WTC11 (cell line): ENCODE measurements around the gene ANGPTL5.

Source experiments
- CREB1 ChIP-seq: sonication (generic); formaldehyde crosslinking; IDR thresholded peaks from 2 replicates; pipeline ENCODE4 v1.8.0; 2023; ENCODE audit warnings: mild to moderate bottlenecking, missing genetic modification reagents
- CTCF ChIP-seq: fragments of 200-600 bp; IDR thresholded peaks from 2 replicates; pipeline ENCODE4 v1.8.0; 2022; ENCODE audit warnings: antibody characterized with exemption
- E2F4 ChIP-seq: sonication (generic); formaldehyde crosslinking; IDR thresholded peaks from 2 replicates; pipeline ENCODE4 v1.8.1; 2022; ENCODE audit warnings: low read depth, mild to moderate bottlenecking, moderate library complexity, missing genetic modification reagents, borderline replicate concordance
- JUN ChIP-seq: sonication (generic); formaldehyde crosslinking; IDR thresholded peaks from 2 replicates; pipeline ENCODE4 v1.8.0; 2023; ENCODE audit warnings: mild to moderate bottlenecking, missing genetic modification reagents
- KAT7 ChIP-seq: sonication (generic); formaldehyde crosslinking; IDR thresholded peaks from 2 replicates; pipeline ENCODE4 v1.8.1; 2023; ENCODE audit warnings: missing genetic modification reagents, mild to moderate bottlenecking, borderline replicate concordance
- MAX ChIP-seq: sonication (generic); formaldehyde crosslinking; IDR thresholded peaks from 2 replicates; pipeline ENCODE4 v1.8.0; 2022; ENCODE audit warnings: mild to moderate bottlenecking, missing genetic modification reagents
- MYBL2 ChIP-seq: sonication (generic); formaldehyde crosslinking; IDR thresholded peaks from 2 replicates; pipeline ENCODE4 v1.8.1; 2023; ENCODE audit warnings: mild to moderate bottlenecking, moderate library complexity, missing genetic modification reagents
- PRRX2 ChIP-seq: fragments of 250-450 bp; sonication (Bioruptor Pico); IDR thresholded peaks from 2 replicates; pipeline ENCODE4 v1.8.0; 2021; ENCODE audit warnings: mild to moderate bottlenecking
- SP1 ChIP-seq: sonication (generic); formaldehyde crosslinking; conservative IDR thresholded peaks from 2 replicates; pipeline ENCODE4 v1.8.1; 2022; ENCODE audit warnings: missing genetic modification reagents
- ZNF121 ChIP-seq: sonication (generic); formaldehyde crosslinking; IDR thresholded peaks from 2 replicates; pipeline ENCODE4 v1.8.0; 2023; ENCODE audit warnings: missing genetic modification reagents
- ZNF138 ChIP-seq: sonication (generic); formaldehyde crosslinking; conservative IDR thresholded peaks from 2 replicates; pipeline ENCODE4 v1.8.1; 2022; ENCODE audit warnings: mild to moderate bottlenecking, moderate library complexity, missing genetic modification reagents
- ZNF232 ChIP-seq: sonication (generic); formaldehyde crosslinking; IDR thresholded peaks from 2 replicates; pipeline ENCODE4 v1.8.0; 2022; ENCODE audit warnings: mild to moderate bottlenecking, missing genetic modification reagents

- peak; percentile 38; the same call in 1 of the 2 replicates for TF ChIP-seq CTCF
- no peak for TF ChIP-seq ZNF138 (CRISPR knock-in tag)
- TF ChIP-seq MAX, result no peak
- no peak for TF ChIP-seq PRRX2 (CRISPR knock-in tag)
- TF ChIP-seq JUN (CRISPR knock-in tag), result no peak
- TF ChIP-seq CREB1 (CRISPR knock-in tag), result no peak
- no peak for TF ChIP-seq SP1 (CRISPR knock-in tag)
- no peak for TF ChIP-seq ZNF232
- no peak for TF ChIP-seq E2F4 (CRISPR knock-in tag)
- no peak for TF ChIP-seq KAT7 (CRISPR knock-in tag)
- no peak for TF ChIP-seq MYBL2
- no peak for TF ChIP-seq ZNF121
These were observed 55.5 kb downstream of the ANGPTL5 start for GRCh38 chr11:101860696-101861427.
